Ovary (tissue), 9 donors: ENCODE measurements around the gene AQP1. TPM values are rescaled to one million over a fixed set of nuclear protein-coding genes. Genes with fewer than 3 reads are reported as not detected.

Experiments used
- DNase-seq, 5 donors: peaks; one replicate each; pipeline ENCODE4 v3.0.0-alpha.2; 2019 to 2020
- H3K27ac ChIP-seq, 2 donors: fragments of 200-600 bp; one replicate each; pipeline versions ENCODE4 v1.5.1 to v1.8.0; 2019 to 2022
- H3K27me3 ChIP-seq: fragments of 200-600 bp; one replicate; pipeline ENCODE4 v1.8.0; 2022
- H3K36me3 ChIP-seq: fragments of 200-600 bp; sonication (generic); one replicate; pipeline ENCODE4 v1.5.1; 2019
- H3K4me1 ChIP-seq: one replicate; pipeline ENCODE4 v1.8.1; 2013; ENCODE audit warnings: mild to moderate bottlenecking, moderate library complexity; ENCODE audit not compliant: insufficient read depth
- H3K4me3 ChIP-seq: fragments of 200-600 bp; sonication (generic); one replicate; pipeline ENCODE4 v1.5.1; 2017
- H3K9me3 ChIP-seq, 2 donors: fragments of 200-600 bp in 1 of 2; sonication (generic) in 1 of 2; one replicate each; pipeline versions ENCODE4 v1.5.1 to v1.8.1; 2013 to 2019; ENCODE audit warnings: mild to moderate bottlenecking in 1 of 2, moderate library complexity in 1 of 2
- EP300 ChIP-seq: sonication (generic); formaldehyde crosslinking; IDR thresholded peaks from one replicate; pipeline ENCODE4 v1.6.1; 2017; ENCODE audit warnings: antibody characterized with exemption
- POLR2A ChIP-seq: fragments of 450-650 bp; IDR thresholded peaks from one replicate; pipeline ENCODE4 v1.6.1; 2017; ENCODE audit warnings: antibody characterized with exemption, mild to moderate bottlenecking, moderate library complexity
- WGBS, 3 donors: extraction: QIAGEN DNeasy Blood & Tissue Kit in 1 of 3; methylation state at CpG; one replicate each; pipeline versions ENCODE4 v1.1.5 to v1.1.7; 2013 to 2017; 5-methylcytosine and 5-hydroxymethylcytosine counted together
- intact Hi-C, 4 donors: fragments of 100-400 bp; cut with DNase I; formaldehyde crosslinking; loops; one replicate each; pipeline versions ENCODE4 v1.11.0 to v1.15.1; 2022 to 2023
- polyA plus RNA-seq, 2 donors: library from polyadenylated mRNA; stranded (reverse); fragments of 200-250 nt in 1 of 2; fragments of 350-450 nt in 1 of 2; fragmentation: Illumina TruSeq in 1 of 2; extraction: RNeasy Lipid Tissue Mini Kit (QIAGEN cat#74804) in 1 of 2; gene quantifications; one replicate each; pipeline ENCODE4 v1.2.3, GENCODE V29; 2013 to 2014
- total RNA-seq, 7 donors: library from RNA; depleted of rRNA in 2 of 7; stranded (reverse); fragments of >200 nt in 2 of 7; fragmentation: NEBNext Ultra II Directional in 3 of 7; extraction: Animal tissue kit (Norgen Biotek cat#: 25700) in 3 of 7; gene quantifications; one replicate each; pipeline versions ENCODE4 v1.1.0 to v1.2.4, GENCODE V29; 2016 to 2023
- TF ChIP-seq, protein P1 (sequence below), 3 donors: fragments of 450-650 bp in 2 of 3; fragments of 200-600 bp in 1 of 3; IDR thresholded peaks; one replicate each; pipeline versions ENCODE4 v1.5.1 to v1.8.0; 2016 to 2022; ENCODE audit warnings: antibody characterized with exemption in 3 of 3, mild to moderate bottlenecking in 1 of 3
- donor health status: DM: no; HTN: no; CAD: no; lungs with moderate emphysema.
- donor health status: DM: no; HTN: no; CAD: no.
- donor health status: Bipolar disorder and iron deficiency.
- donor health status: DM: yes; HTN: yes; CAD: no.
- donor health status: DM: no; HTN: no; CAD: no.
- donor health status: DM: yes; HTN: yes; CAD: no.

AQP1 gene
- total and polyA plus RNA-seq, 9 donors = 10.2 to 151 (median 54.4) TPM

DNA sequence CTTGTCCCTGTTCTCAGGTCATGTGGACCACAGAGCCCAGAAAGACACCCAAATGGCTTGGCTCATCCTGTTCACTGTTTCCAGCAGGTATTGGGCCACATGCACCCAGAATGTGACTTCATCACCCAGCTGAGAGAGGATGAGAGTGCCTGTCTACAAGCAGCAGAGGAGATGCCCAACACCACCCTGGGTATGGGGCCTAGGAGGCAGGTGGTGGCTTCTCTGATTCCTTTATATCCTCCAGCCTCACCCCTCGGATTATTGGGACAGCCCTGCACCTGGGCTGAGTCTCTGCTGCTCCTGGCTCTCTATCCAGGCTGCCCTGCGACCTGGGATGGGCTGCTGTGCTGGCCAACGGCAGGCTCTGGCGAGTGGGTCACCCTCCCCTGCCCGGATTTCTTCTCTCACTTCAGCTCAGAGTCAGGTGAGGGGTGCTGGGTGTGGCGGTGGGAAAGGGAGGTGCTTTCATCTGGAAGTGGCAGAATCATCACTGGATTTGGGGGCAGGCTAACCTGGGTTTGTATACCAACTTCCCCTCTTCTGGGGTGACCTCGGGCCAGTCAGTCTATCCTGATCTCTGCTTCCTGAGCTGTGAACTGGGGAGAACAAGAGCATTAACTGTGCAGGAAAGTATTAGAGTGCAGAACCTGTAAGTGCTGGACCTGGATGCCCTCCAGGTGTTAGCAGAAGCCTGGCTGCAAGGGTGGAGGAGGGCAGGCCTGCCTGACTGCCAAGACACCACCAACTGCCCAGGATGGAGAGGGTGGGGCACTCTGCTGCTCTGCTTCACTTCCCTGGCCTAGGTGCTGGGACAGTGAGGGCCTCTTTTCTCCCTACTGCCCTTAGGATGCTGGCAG lies 57.3 kb downstream of the AQP1 start:
- no peak for TF ChIP-seq EP300
- TF ChIP-seq POLR2A = no peak
- TF ChIP-seq, protein P1, sequence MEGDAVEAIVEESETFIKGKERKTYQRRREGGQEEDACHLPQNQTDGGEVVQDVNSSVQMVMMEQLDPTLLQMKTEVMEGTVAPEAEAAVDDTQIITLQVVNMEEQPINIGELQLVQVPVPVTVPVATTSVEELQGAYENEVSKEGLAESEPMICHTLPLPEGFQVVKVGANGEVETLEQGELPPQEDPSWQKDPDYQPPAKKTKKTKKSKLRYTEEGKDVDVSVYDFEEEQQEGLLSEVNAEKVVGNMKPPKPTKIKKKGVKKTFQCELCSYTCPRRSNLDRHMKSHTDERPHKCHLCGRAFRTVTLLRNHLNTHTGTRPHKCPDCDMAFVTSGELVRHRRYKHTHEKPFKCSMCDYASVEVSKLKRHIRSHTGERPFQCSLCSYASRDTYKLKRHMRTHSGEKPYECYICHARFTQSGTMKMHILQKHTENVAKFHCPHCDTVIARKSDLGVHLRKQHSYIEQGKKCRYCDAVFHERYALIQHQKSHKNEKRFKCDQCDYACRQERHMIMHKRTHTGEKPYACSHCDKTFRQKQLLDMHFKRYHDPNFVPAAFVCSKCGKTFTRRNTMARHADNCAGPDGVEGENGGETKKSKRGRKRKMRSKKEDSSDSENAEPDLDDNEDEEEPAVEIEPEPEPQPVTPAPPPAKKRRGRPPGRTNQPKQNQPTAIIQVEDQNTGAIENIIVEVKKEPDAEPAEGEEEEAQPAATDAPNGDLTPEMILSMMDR (IDR thresholded peaks at IDR 0.05) = no peak
- Histone ChIP-seq H3K27me3 (no peaks in the 10 kb centered on the region), H3K27ac (no peak overlapping the region), H3K4me3 (no peak overlapping the region), H3K4me1 (no peaks in the 10 kb centered on the region), H3K9me3 (no peaks in the 10 kb centered on the region), H3K36me3 (no peaks in the 10 kb centered on the region)
- WGBS, 3 donors = 85 to 88% (median 85%) methylated on average over 7 of the region's 7 CpGs
- DNase-seq = no peak
- intact Hi-C loops = no loop called here

DNA sequence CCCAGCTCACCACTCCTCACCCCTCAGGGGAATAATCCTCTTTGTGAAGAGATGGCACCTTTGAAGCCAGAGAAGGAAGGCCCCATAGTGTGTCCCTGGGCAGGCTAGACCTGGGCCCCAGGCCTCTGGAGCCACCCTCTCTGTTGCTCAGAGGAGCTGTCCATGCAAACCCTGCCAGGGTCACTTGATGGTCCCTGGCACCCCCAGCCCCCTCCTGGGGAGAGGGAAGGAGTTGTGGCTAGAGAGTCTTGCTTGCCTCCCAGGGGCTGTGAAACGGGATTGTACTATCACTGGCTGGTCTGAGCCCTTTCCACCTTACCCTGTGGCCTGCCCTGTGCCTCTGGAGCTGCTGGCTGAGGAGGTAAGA lies 57.9 kb downstream of the AQP1 start:
- intact Hi-C loops = no loop called here
- no peak for DNase-seq
- Histone ChIP-seq H3K27me3 (no peaks in the 10 kb centered on the region), H3K4me1 (no peaks in the 10 kb centered on the region), H3K4me3 (no peak overlapping the region), H3K27ac (no peak overlapping the region), H3K36me3 (no peaks in the 10 kb centered on the region), H3K9me3 (no peaks in the 10 kb centered on the region)
- 96 to 100% (median 100%) methylated on average over 1 of the region's 1 CpG for WGBS, 3 donors
- TF ChIP-seq POLR2A (no peak), EP300 (no peak)
- TF ChIP-seq, protein P1 (IDR thresholded peaks at IDR 0.05) = no peak

DNA sequence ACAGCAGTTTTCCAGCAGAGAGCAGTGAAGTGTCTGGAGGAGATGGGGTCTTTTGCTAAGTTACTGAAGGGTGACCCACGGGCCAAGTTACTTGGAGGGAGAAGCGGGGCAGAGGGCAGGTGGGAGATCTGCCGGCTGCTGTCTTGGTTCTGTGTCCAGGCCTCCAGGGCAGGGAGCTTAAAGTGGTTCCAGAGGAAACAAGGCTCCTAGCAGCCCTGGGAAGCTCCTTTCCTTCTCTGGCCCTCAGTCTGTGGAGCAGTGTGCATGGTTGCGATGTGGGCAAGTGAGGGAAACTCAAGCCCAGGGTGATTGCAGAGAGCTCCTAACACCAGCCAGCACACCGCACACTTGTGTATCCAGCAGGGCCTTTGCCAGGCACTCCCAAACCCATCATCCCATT lies 58.4 kb downstream of the AQP1 start:
- DNase-seq = no peak
- H3K27me3 ChIP-seq = no peaks in the 10 kb centered on the region
- TF ChIP-seq EP300 (no peak), POLR2A (no peak)
- 81 to 85% (median 83%) methylated on average over 5 of the region's 5 CpGs for WGBS, 3 donors
- no peaks in the 10 kb centered on the region for H3K4me1 ChIP-seq
- no peak overlapping the region for H3K27ac ChIP-seq
- intact Hi-C loops = loop anchor here in 1 of 4 donors (10.0 kb wide), 1 partner anchor 175 kb away; no protein-coding TSS in a partner anchor
- H3K9me3 ChIP-seq = no peaks in the 10 kb centered on the region
- no peaks in the 10 kb centered on the region for H3K36me3 ChIP-seq
- H3K4me3 ChIP-seq = no peak overlapping the region

DNA sequence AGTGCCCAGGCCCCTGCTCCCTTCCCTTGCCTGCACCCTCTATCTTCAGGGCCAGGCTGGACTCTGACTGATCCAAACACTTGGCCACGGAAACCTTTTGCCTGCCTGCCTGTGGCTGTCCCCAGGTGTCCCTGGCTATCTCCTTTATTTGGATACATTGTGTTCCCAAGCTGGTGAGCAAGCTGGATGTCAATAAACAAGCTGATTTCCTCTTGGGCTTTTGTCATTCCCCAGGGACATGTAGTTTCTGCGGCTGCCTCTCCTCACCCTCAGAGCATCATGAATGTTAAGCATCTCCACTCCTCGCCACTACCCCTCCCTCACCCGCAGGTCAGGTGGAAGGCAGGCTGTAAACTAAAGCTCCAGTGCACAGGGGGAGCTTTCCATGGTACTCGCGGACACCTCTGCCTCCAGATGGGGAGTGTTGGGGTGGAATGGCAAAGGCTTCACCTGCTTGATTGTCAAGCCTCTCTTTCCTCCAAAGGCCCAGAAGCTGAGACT lies 59.0 kb downstream of the AQP1 start:
- WGBS, 3 donors = 20 to 32% (median 27%) methylated on average over 6 of the region's 6 CpGs
- no peaks in the 10 kb centered on the region for H3K4me1 ChIP-seq
- H3K27me3 ChIP-seq = no peaks in the 10 kb centered on the region
- H3K27ac ChIP-seq = no peak overlapping the region
- H3K36me3 ChIP-seq = no peaks in the 10 kb centered on the region
- intact Hi-C loops = loop anchor here in 1 of 4 donors (10.0 kb wide), 1 partner anchor 176 kb away; no protein-coding TSS in a partner anchor
- H3K4me3 ChIP-seq = no peak overlapping the region
- no peak for DNase-seq
- no peak for TF ChIP-seq EP300
- TF ChIP-seq, protein P1 (IDR thresholded peaks at IDR 0.05) = no peak
- H3K9me3 ChIP-seq = no peaks in the 10 kb centered on the region

DNA sequence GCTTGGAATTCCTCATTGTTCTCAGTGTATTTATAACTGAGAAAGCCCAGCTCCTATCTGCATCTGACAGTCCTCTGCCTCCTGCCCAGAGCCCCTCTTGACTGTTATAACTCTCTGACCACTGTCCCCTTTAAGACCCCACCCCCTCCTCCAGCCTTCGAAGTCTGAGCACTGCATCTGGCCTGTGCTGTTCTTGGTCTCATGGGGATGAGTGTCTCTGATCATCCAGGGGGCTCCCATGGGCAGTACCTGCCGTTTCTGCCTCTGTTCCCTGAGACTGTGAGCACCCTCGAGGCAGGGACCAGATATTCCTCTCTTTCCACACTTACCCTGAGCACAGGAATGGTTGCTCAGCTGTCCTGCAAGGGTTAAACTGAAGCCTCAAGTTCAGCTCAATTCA lies 59.8 kb downstream of the AQP1 start:
- TF ChIP-seq, protein P1 (IDR thresholded peaks at IDR 0.05) = no peak
- TF ChIP-seq EP300 = no peak
- no peaks in the 10 kb centered on the region for H3K36me3 ChIP-seq
- H3K4me1 ChIP-seq = no peaks in the 10 kb centered on the region
- H3K9me3 ChIP-seq = no peaks in the 10 kb centered on the region
- H3K4me3 ChIP-seq = no peak overlapping the region
- WGBS, 3 donors = 36 to 53% (median 47%) methylated on average over 3 of the region's 3 CpGs
- no peak overlapping the region for H3K27ac ChIP-seq
- intact Hi-C loops = loop anchor here in 1 of 4 donors (10.0 kb wide), 1 partner anchor 177 kb away; no protein-coding TSS in a partner anchor
- H3K27me3 ChIP-seq = no peaks in the 10 kb centered on the region
- no peak for DNase-seq
